GM12891 (cell line): ENCODE measurements around the gene CGB8.
"Not testable (repeated sequence)": the region's sequence is repeated elsewhere in the genome, so short reads cannot be mapped to it uniquely, and the experiment has no call there.

Experiments used
- DNase-seq: peaks from one replicate; pipeline ENCODE4 v3.0.0; 2011; ENCODE audit warnings: low spot score; ENCODE audit not compliant: insufficient read length
- FAIRE-seq: peaks from 2 replicates; lab custom pipeline; 2011; peaks lifted over from hg19 to GRCh38; lab: Jason Lieb, UNC
- PAX5 ChIP-seq: IDR thresholded peaks from 2 replicates; pipeline ENCODE4 v1.6.1; 2011; ENCODE audit warnings: low read length, moderate library complexity, mild to moderate bottlenecking; ENCODE audit not compliant: insufficient read depth, severe bottlenecking
- POLR2A ChIP-seq: IDR thresholded peaks from 2 replicates; pipeline ENCODE4 v1.6.1; 2011; ENCODE audit warnings: low read depth, low read length, control low read depth
- POLR2AphosphoS5 ChIP-seq: IDR thresholded peaks from 2 replicates; pipeline ENCODE4 v1.6.1; 2011; ENCODE audit warnings: low read depth, low read length, control low read depth
- POU2F2 ChIP-seq: IDR thresholded peaks from 2 replicates; pipeline ENCODE4 v1.6.1; 2011; ENCODE audit warnings: low read depth, mild to moderate bottlenecking, control low read depth, low read length, moderate library complexity
- SPI1 ChIP-seq: IDR thresholded peaks from 2 replicates; pipeline ENCODE4 v1.6.1; 2011; ENCODE audit warnings: low read depth, low read length, control low read depth
- TAF1 ChIP-seq: IDR thresholded peaks from 2 replicates; pipeline ENCODE4 v1.6.1; 2011; ENCODE audit warnings: low read depth, low read length, control low read depth

The CGB8 gene

GRCh38 chr19:49084206-49085019 lies 35.5 kb upstream of the CGB8 start:
- no peak for TF ChIP-seq POU2F2
- no peak for TF ChIP-seq POLR2AphosphoS5
- no peak for TF ChIP-seq PAX5
- no peak for TF ChIP-seq POLR2A
- TF ChIP-seq TAF1 = no peak
- TF ChIP-seq SPI1 = no peak
- FAIRE-seq (no peak), DNase-seq (no peak)

- DNase-seq (no peak), FAIRE-seq (no peak)
- TF ChIP-seq POU2F2 = no peak
- TF ChIP-seq TAF1 = no peak
- no peak for TF ChIP-seq PAX5
- no peak for TF ChIP-seq POLR2AphosphoS5
- no peak for TF ChIP-seq POLR2A
- no peak for TF ChIP-seq SPI1
Measured at GRCh38 chr19:49081273-49081672, 32.4 kb upstream of the CGB8 start.

- no peak for TF ChIP-seq SPI1
- DNase-seq = no peak
- FAIRE-seq = no peak
Measured at GRCh38 chr19:49080392-49080791, 31.5 kb upstream of the CGB8 start.

GRCh38 chr19:49074869-49075268 lies 26.0 kb upstream of the CGB8 start:
- peak; percentile 9 for FAIRE-seq
- not testable (repeated sequence) for DNase-seq

- TF ChIP-seq TAF1 = no peak
- no peak for TF ChIP-seq POLR2AphosphoS5
- TF ChIP-seq PAX5 = no peak
- TF ChIP-seq POLR2A = no peak
- TF ChIP-seq SPI1 = no peak
- TF ChIP-seq POU2F2 = no peak
- FAIRE-seq = no peak
- no peak for DNase-seq
Measured at GRCh38 chr19:49073514-49074378, 24.8 kb upstream of the CGB8 start.

GRCh38 chr19:49071860-49072547 lies 23.1 kb upstream of the CGB8 start:
- DNase-seq = no peak
- no peak for FAIRE-seq
- TF ChIP-seq POLR2A (no peak), TAF1 (no peak)

GRCh38 chr19:49070416-49070815 lies 21.5 kb upstream of the CGB8 start:
- no peak for FAIRE-seq
- TF ChIP-seq PAX5 (no peak), SPI1 (no peak), POU2F2 (no peak), POLR2AphosphoS5 (no peak), POLR2A (no peak), TAF1 (no peak)
- DNase-seq = no peak

- DNase-seq (no peak), FAIRE-seq (no peak)
- no peak for TF ChIP-seq POLR2A
Measured at GRCh38 chr19:49069026-49069425, 20.1 kb upstream of the CGB8 start.

- FAIRE-seq = no peak
- TF ChIP-seq POLR2A (no peak), PAX5 (no peak), POU2F2 (no peak), SPI1 (no peak), POLR2AphosphoS5 (no peak), TAF1 (no peak)
Measured at GRCh38 chr19:49067554-49067953, 18.6 kb upstream of the CGB8 start.

GRCh38 chr19:49065905-49066512 lies 17.1 kb upstream of the CGB8 start:
- FAIRE-seq (no peak), DNase-seq (no peak)
- TF ChIP-seq POU2F2 (no peak), SPI1 (no peak), POLR2AphosphoS5 (no peak), PAX5 (no peak), TAF1 (no peak), POLR2A (no peak)

More at GRCh38 chr19:49067554-49067953, 18.6 kb upstream of the CGB8 start:
- DNase-seq = no peak
